Measurements from ENCODE around the gene UBE3D.
"Not testable (repeated sequence)": the region's sequence is repeated elsewhere in the genome, so short reads cannot be mapped to it uniquely, and the experiment has no call there.

UBE3D gene

DNA sequence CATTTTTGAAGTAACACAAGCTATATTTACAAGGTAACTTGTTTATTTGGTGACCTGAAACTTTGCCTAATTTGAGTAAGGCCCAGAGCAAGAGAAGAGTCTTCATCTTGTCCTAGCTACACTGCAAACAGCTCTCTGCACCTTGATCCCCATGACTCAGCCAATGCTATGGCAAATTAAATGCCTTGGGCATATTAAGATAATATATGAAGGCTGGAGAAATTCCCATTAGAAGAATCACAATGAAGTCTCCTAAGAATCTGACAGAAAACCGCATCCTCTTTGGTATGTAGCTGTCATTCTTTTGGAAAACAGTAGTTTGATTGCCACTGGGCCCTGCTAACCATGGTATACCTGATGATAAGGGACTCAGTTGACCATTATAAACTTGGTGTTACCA lies 204.5 kb downstream of the UBE3D start:
- H3K4me3 ChIP-seq (ENCODE audit: low read depth, low read length) = no peak overlapping the region
- TF ChIP-seq, protein P1, sequence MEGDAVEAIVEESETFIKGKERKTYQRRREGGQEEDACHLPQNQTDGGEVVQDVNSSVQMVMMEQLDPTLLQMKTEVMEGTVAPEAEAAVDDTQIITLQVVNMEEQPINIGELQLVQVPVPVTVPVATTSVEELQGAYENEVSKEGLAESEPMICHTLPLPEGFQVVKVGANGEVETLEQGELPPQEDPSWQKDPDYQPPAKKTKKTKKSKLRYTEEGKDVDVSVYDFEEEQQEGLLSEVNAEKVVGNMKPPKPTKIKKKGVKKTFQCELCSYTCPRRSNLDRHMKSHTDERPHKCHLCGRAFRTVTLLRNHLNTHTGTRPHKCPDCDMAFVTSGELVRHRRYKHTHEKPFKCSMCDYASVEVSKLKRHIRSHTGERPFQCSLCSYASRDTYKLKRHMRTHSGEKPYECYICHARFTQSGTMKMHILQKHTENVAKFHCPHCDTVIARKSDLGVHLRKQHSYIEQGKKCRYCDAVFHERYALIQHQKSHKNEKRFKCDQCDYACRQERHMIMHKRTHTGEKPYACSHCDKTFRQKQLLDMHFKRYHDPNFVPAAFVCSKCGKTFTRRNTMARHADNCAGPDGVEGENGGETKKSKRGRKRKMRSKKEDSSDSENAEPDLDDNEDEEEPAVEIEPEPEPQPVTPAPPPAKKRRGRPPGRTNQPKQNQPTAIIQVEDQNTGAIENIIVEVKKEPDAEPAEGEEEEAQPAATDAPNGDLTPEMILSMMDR (IDR thresholded peaks at IDR 0.05; ENCODE audit: low read depth, low read length) = no peak
- H3K27me3 ChIP-seq = no peaks in the 10 kb centered on the region
- H3K36me3 ChIP-seq = no peaks in the 10 kb centered on the region
- no peak for DNase-seq
- no peaks in the 10 kb centered on the region for H3K4me1 ChIP-seq
- H3K9me3 ChIP-seq = no peaks in the 10 kb centered on the region

DNA sequence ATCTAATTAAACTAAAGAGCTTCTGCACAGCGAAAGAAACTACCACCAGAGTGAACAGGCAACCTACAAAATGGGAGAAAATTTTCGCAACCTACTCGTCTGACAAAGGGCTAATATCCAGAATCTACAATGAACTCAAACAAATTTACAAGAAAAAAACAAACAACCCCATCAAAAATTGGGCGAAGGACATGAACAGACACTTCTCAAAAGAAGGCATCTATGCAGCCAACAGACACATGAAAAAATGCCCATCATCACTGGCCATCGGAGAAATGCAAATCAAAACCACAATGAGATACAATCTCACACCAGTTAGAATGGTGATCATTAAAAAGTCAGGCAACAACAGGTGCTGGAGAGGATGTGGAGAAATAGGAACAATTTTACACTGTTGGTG lies 209.6 kb downstream of the UBE3D start:
- not testable (repeated sequence) for H3K27me3 ChIP-seq; H3K4me1 ChIP-seq; H3K9me3 ChIP-seq; DNase-seq; H3K36me3 ChIP-seq; H3K4me3 ChIP-seq (ENCODE audit: low read depth, low read length)

DNA sequence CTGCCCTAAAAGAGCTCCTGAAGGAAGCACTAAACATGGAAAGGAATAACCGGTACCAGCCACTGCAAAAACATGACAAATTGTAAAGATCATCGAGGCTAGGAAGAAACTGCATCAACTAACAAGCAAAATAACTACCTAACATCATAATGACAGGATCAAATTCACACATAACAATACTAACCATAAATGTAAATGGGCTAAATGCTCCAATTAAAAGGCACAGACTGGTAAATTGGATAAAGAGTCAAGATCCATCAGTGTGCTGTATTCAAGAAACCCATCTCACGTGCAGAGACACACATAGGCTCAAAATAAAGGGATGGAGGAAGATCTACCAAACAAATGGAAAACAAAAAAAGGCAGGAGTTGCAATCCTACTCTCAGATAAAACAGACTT lies 212.7 kb downstream of the UBE3D start:
- H3K27me3 ChIP-seq; DNase-seq; H3K9me3 ChIP-seq; H3K36me3 ChIP-seq; H3K4me3 ChIP-seq (ENCODE audit: low read depth, low read length); H3K4me1 ChIP-seq: not testable (repeated sequence)

DNA sequence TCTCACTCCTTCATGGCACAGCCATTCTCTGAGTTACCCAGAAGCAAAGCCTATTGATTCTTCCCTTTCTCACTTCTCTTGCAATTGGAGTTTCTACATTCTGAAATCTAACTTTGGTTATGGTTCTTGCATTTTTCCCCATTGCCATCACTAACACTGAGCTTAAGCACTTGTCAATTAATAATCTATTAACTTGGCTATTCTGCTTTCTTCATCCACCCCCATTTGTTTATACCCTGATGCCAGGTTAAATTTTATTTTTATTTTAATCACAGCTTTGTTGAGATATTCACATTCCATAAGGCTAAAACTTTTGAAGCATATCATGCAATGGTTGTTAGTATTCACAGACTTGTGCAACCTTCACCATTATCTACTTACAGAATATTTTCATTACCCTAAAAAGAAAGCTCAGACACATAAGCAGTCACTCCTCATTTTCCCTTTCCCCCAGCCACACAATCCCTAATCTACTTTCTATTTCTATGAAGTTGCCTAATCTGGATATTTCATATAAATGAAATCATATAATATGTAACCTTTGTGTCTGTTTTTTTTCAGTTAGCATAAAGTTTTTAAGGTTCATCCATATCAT lies 222.3 kb downstream of the UBE3D start:
- TF ChIP-seq, protein P1 (IDR thresholded peaks at IDR 0.05; ENCODE audit: low read depth, low read length) = no peak

DNA sequence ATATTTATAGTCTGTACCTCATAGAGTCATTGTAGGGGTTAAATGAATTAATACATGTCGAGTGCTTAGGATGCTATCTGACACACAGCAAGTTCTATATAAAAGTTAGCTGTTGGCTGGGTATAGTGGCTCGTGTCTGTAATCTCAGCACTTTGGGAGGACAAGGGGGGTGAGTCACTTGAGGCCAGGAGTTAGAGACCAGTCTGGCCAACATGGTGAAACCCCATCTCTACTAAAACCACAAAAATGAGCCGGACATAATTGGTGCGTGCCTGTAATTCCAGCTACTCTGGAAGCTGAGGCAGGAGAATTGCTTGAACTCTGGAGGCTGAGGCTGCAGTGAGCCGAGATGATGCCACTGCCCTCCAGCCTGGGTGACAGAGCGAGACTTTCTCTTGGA lies 222.9 kb downstream of the UBE3D start:
- TF ChIP-seq, protein P1 (IDR thresholded peaks at IDR 0.05; ENCODE audit: low read depth, low read length) = no peak
- Histone ChIP-seq H3K9me3 (no peaks in the 10 kb centered on the region), H3K4me3 (ENCODE audit: low read depth, low read length) (no peak overlapping the region), H3K4me1 (no peaks in the 10 kb centered on the region), H3K36me3 (no peaks in the 10 kb centered on the region), H3K27me3 (no peaks in the 10 kb centered on the region)
- no peak for DNase-seq

More for the DNA sequence above, 222.3 kb downstream of the UBE3D start:
- Histone ChIP-seq H3K9me3 (no peaks in the 10 kb centered on the region), H3K4me3 (ENCODE audit: low read depth, low read length) (no peak overlapping the region), H3K4me1 (no peaks in the 10 kb centered on the region), H3K27me3 (no peaks in the 10 kb centered on the region), H3K36me3 (no peaks in the 10 kb centered on the region)
- DNase-seq = no peak

Measured in BE2C (cell line).